Spleen (tissue), 11 donors: ENCODE data around the gene ATXN7. TPM values are rescaled to one million over a fixed set of nuclear protein-coding genes. Genes with fewer than 3 reads are reported as not detected.
A peak's percentile ranks its signal among the peaks of the same experiment; 100 is the strongest.

ENCODE experiments used
- DNase-seq: peaks from one replicate; pipeline ENCODE4 v3.0.0-alpha.2; 2020
- H3K27ac ChIP-seq, 8 donors: fragments of 200-600 bp; sonication (generic) in 7 of 8; 1 replicate in 4 of 8; 2 replicates in 4 of 8; pipeline versions ENCODE4 v1.5.0 to v1.8.0; 2016 to 2021; ENCODE audit warnings: inconsistent platforms in 4 of 8, mild to moderate bottlenecking in 4 of 8, moderate library complexity in 1 of 8
- H3K27me3 ChIP-seq, 7 donors: fragments of 200-600 bp; sonication (generic) in 6 of 7; replicated peaks in 1 of 7; 1 replicate in 4 of 7; 2 replicates in 3 of 7; pipeline versions ENCODE4 v1.5.0 to v1.8.0; 2016 to 2021; ENCODE audit warnings: inconsistent platforms in 3 of 7, mild to moderate bottlenecking in 1 of 7
- H3K36me3 ChIP-seq, 6 donors: fragments of 200-600 bp; sonication (generic) in 5 of 6; 1 replicate in 4 of 6; 2 replicates in 2 of 6; pipeline versions ENCODE4 v1.5.0 to v1.8.0; 2016 to 2021; ENCODE audit warnings: inconsistent platforms in 2 of 6
- H3K4me1 ChIP-seq, 6 donors: fragments of 200-600 bp; sonication (generic) in 5 of 6; 1 replicate in 3 of 6; 2 replicates in 3 of 6; pipeline versions ENCODE4 v1.5.0 to v1.8.0; 2016 to 2021; ENCODE audit warnings: inconsistent platforms in 3 of 6
- H3K4me3 ChIP-seq, 8 donors: fragments of 200-600 bp; sonication (generic) in 7 of 8; 1 replicate in 4 of 8; 2 replicates in 4 of 8; pipeline versions ENCODE4 v1.5.0 to v1.8.0; 2016 to 2021; ENCODE audit warnings: inconsistent platforms in 4 of 8, mild to moderate bottlenecking in 4 of 8, moderate library complexity in 2 of 8
- H3K9me3 ChIP-seq, 8 donors: fragments of 200-600 bp; sonication (generic) in 7 of 8; 1 replicate in 4 of 8; 2 replicates in 4 of 8; pipeline versions ENCODE4 v1.5.0 to v1.8.0; 2016 to 2021; ENCODE audit warnings: inconsistent platforms in 4 of 8
- POLR2A ChIP-seq, 3 donors: fragments of 450-650 bp; IDR thresholded peaks; one replicate each; pipeline ENCODE4 v1.5.1; 2017; ENCODE audit warnings: antibody characterized with exemption in 3 of 3, mild to moderate bottlenecking in 1 of 3
- POLR2AphosphoS5 ChIP-seq, 3 donors: sonication (generic); formaldehyde crosslinking; IDR thresholded peaks; one replicate each; pipeline ENCODE4 v1.5.1; 2017; ENCODE audit warnings: antibody characterized with exemption in 3 of 3
- WGBS, 5 donors: extraction: QIAGEN DNeasy Blood & Tissue Kit in 3 of 5; methylation state at CpG; one replicate each; pipeline versions ENCODE4 v1.1.5 to v1.1.7; 2013 to 2018; 5-methylcytosine and 5-hydroxymethylcytosine counted together
- intact Hi-C: fragments of 100-400 bp; cut with DNase I; formaldehyde crosslinking; loops from one replicate; pipeline ENCODE4 v1.15.0; 2023; ENCODE audit warnings: low total_unique reads
- polyA plus RNA-seq, 3 donors: library from polyadenylated mRNA; stranded (reverse); fragments of 200-250 nt; gene quantifications; one replicate each; pipeline ENCODE4 v1.2.1, GENCODE V29; 2013
- total RNA-seq, 7 donors: library from RNA; depleted of rRNA in 3 of 7; stranded (reverse); fragments of >200 nt in 3 of 7; fragmentation: NEBNext Ultra II Directional in 4 of 7; extraction: Animal tissue kit (Norgen Biotek cat#: 25700) in 4 of 7; gene quantifications; one replicate each; pipeline versions ENCODE4 v1.1.0 to v1.2.1, GENCODE V29; 2016 to 2021
- TF ChIP-seq, protein P1 (sequence below), 11 experiments: fragments of 200-600 bp in 7 of 11; fragments of 450-650 bp in 4 of 11; sonication (generic) in 4 of 11; IDR thresholded peaks in 8 of 11; conservative IDR thresholded peaks in 3 of 11; 1 replicate in 7 of 11; 2 replicates in 4 of 11; pipeline versions ENCODE4 v1.4.0 to v1.8.0; 2016 to 2021; ENCODE audit warnings: antibody characterized with exemption in 11 of 11, inconsistent platforms in 4 of 11, mild to moderate bottlenecking in 1 of 11
- donor health status: healthy with polysubstance abuse.
- donor health status: DM: no; HTN: no; CAD: no; lungs with moderate emphysema.
- donor health status: DM: no; HTN: no; CAD: no.
- donor health status: Bipolar disorder and iron deficiency.
- donor health status: healthy.
- donor health status: DM: no; HTN: no; CAD: no.
- donor health status: DM: yes; HTN: yes; CAD: no.

The ATXN7 gene
- total and polyA plus RNA-seq, 10 donors = 1.9 to 91.8 (median 54.7) TPM

DNA sequence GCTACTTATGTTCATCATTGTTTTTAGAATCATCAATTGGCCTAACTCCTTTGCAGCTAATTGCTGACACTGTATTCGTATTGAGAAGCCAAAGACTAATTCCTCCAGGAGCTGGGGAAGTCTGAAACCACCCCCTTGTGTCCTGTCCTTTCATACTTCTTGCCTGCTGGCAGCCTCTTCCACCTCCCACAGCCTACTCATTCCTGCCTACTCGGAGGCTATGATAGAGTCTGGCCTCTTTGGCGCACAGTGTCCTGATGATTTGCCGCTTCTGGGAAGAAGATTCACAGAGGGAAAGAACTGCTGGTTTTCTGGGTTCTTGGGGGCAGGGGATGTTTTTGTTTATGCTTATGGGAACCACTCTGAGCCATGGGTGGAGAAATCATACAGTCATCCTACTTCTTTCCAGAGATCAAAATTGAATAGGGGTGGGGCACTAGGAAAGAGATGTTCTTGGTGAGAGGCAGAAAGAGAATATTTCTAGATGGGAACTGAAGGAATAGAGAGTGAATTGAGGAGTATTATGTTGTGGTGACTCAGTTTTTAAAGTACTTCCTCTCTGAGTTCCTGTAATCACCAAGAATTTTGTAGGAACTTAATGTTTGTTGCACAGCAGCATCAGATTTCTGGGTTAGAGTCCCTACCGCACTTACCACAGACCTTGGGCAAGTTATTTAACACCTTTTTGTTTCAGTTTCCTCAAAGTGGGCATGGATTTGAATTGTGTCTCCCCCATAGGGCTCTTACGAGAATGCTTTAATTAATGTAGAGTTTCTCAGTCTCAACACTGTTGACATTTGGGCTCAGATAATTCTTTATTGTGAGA lies 70.6 kb downstream of the ATXN7 start:
- DNase-seq = no peak
- 53 to 74% (median 68%) methylated on average over 6 of the region's 6 CpGs for WGBS, 5 donors
- peak overlapping the region in 1 of 8 donors; percentile 30 for H3K4me3 ChIP-seq
- H3K36me3 ChIP-seq = peaks cover 0 to 20% (median 0%) of the 10 kb centered on the region in 6 donors
- intact Hi-C loops = no loop called here
- H3K9me3 ChIP-seq = no peaks in the 10 kb centered on the region
- TF ChIP-seq POLR2AphosphoS5 (IDR thresholded peaks at IDR 0.05) (peak in 1 of 3 donors; percentile 8), POLR2A (IDR thresholded peaks at IDR 0.05) (no peak)
- TF ChIP-seq, protein P1, sequence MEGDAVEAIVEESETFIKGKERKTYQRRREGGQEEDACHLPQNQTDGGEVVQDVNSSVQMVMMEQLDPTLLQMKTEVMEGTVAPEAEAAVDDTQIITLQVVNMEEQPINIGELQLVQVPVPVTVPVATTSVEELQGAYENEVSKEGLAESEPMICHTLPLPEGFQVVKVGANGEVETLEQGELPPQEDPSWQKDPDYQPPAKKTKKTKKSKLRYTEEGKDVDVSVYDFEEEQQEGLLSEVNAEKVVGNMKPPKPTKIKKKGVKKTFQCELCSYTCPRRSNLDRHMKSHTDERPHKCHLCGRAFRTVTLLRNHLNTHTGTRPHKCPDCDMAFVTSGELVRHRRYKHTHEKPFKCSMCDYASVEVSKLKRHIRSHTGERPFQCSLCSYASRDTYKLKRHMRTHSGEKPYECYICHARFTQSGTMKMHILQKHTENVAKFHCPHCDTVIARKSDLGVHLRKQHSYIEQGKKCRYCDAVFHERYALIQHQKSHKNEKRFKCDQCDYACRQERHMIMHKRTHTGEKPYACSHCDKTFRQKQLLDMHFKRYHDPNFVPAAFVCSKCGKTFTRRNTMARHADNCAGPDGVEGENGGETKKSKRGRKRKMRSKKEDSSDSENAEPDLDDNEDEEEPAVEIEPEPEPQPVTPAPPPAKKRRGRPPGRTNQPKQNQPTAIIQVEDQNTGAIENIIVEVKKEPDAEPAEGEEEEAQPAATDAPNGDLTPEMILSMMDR (IDR thresholded peaks at IDR 0.05 in 8 of 11, conservative IDR thresholded peaks at IDR 0.05 in 3 of 11) = no peak
- H3K27me3 ChIP-seq = no peaks in the 10 kb centered on the region
- H3K4me1 ChIP-seq = peaks cover 40 to 100% (median 70%) of the 10 kb centered on the region in 6 donors
- peak overlapping the region; percentile 3 to 88 (median 76) for H3K27ac ChIP-seq

DNA sequence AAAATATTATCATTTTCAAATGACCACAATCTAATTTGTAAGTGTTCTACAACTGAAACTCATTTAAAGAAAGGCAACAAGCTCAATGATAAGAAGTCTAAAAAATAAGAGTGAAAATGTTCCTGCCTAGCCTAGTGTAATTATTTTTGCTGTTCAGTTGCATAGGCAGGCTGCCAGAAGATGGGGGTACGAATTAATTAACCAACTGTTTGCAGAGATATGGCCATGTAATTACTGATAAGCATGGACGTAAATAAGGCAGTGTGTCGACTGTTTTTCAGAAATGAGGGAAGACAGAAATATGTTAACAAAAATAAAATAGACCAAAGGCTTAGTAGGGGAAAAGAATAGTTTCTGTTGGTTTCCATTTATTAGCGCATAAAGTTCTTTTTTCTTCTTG lies 73.3 kb downstream of the ATXN7 start:
- DNase-seq = no peak
- Histone ChIP-seq H3K4me3 (no peak overlapping the region), H3K4me1 (peaks cover 34 to 86% (median 69%) of the 10 kb centered on the region in 6 donors), H3K27me3 (no peaks in the 10 kb centered on the region), H3K36me3 (peaks cover 0 to 6% (median 0%) of the 10 kb centered on the region in 6 donors), H3K9me3 (no peaks in the 10 kb centered on the region), H3K27ac (peak overlapping the region in 6 of 8 donors; percentile 22 to 75 (median 55))
- intact Hi-C loops = no loop called here
- WGBS, 5 donors = 70 to 82% (median 78%) methylated on average over 4 of the region's 4 CpGs
- TF ChIP-seq, protein P1 (IDR thresholded peaks at IDR 0.05 in 8 of 11, conservative IDR thresholded peaks at IDR 0.05 in 3 of 11) = no peak
- TF ChIP-seq POLR2AphosphoS5 (IDR thresholded peaks at IDR 0.05) = no peak
- TF ChIP-seq POLR2A (IDR thresholded peaks at IDR 0.05) = no peak

- intact Hi-C loops = no loop called here
- Histone ChIP-seq H3K9me3 (no peaks in the 10 kb centered on the region), H3K4me3 (no peak overlapping the region), H3K4me1 (peaks cover 24 to 79% (median 59%) of the 10 kb centered on the region in 6 donors), H3K27ac (peak overlapping the region in 7 of 8 donors; percentile 22 to 75 (median 47)), H3K27me3 (no peaks in the 10 kb centered on the region), H3K36me3 (peaks cover 0 to 6% (median 0%) of the 10 kb centered on the region in 6 donors)
- TF ChIP-seq, protein P1 (IDR thresholded peaks at IDR 0.05 in 8 of 11, conservative IDR thresholded peaks at IDR 0.05 in 3 of 11) = no peak
- TF ChIP-seq POLR2A (IDR thresholded peaks at IDR 0.05) = no peak
- TF ChIP-seq POLR2AphosphoS5 (IDR thresholded peaks at IDR 0.05) = peak in 1 of 3 donors; percentile 76
- DNase-seq = no peak
- 48 to 68% (median 58%) methylated on average over 6 of the region's 6 CpGs for WGBS, 5 donors
These were observed 74.3 kb downstream of the ATXN7 start for GRCh38 chr3:63937661-63938651.
